Spleen (tissue), 7 donors: ENCODE results near the gene SLCO4A1.

Source experiments
- POLR2A ChIP-seq, 3 donors: fragments of 450-650 bp; IDR thresholded peaks; one replicate each; pipeline ENCODE4 v1.5.1; 2017; ENCODE audit warnings: antibody characterized with exemption in 3 of 3, mild to moderate bottlenecking in 1 of 3
- TF ChIP-seq, protein P1 (sequence below), 11 experiments: fragments of 200-600 bp in 7 of 11; fragments of 450-650 bp in 4 of 11; sonication (generic) in 4 of 11; IDR thresholded peaks in 8 of 11; conservative IDR thresholded peaks in 3 of 11; 1 replicate in 7 of 11; 2 replicates in 4 of 11; pipeline versions ENCODE4 v1.4.0 to v1.8.0; 2016 to 2021; ENCODE audit warnings: antibody characterized with exemption in 11 of 11, inconsistent platforms in 4 of 11, mild to moderate bottlenecking in 1 of 11
- donor health status: DM: no; HTN: no; CAD: no; lungs with moderate emphysema.
- donor health status: DM: no; HTN: no; CAD: no.
- donor health status: DM: no; HTN: no; CAD: no.

DNA sequence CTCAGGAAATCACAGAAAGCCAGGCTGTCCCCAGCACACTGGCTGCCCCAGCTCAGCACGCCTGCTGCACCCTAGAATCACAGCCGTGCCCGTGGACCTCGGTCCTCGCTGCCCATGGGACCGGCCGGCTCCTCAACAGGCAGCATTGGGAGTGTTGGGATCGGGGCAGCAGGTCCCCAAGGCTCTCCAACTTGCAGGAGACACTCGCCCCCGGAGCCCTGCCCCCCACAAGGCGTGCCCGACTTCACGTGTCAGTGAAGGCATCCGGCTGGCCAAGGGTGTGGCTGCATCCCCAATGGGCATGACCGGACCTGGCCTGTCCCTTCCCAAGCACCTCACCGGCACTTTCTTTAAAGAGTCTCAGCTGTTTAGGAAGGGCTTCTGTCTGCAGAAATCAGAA is 63.3 kb downstream of the SLCO4A1 start:
- TF ChIP-seq, protein P1, sequence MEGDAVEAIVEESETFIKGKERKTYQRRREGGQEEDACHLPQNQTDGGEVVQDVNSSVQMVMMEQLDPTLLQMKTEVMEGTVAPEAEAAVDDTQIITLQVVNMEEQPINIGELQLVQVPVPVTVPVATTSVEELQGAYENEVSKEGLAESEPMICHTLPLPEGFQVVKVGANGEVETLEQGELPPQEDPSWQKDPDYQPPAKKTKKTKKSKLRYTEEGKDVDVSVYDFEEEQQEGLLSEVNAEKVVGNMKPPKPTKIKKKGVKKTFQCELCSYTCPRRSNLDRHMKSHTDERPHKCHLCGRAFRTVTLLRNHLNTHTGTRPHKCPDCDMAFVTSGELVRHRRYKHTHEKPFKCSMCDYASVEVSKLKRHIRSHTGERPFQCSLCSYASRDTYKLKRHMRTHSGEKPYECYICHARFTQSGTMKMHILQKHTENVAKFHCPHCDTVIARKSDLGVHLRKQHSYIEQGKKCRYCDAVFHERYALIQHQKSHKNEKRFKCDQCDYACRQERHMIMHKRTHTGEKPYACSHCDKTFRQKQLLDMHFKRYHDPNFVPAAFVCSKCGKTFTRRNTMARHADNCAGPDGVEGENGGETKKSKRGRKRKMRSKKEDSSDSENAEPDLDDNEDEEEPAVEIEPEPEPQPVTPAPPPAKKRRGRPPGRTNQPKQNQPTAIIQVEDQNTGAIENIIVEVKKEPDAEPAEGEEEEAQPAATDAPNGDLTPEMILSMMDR (IDR thresholded peaks at IDR 0.05 in 8 of 11, conservative IDR thresholded peaks at IDR 0.05 in 3 of 11): no peak
- no peak for TF ChIP-seq POLR2A (IDR thresholded peaks at IDR 0.05)
